Nephron progenitor cell (in vitro differentiated cells): Measurements from ENCODE around the gene FAM110C.
"Not testable (repeated sequence)": the region's sequence is repeated elsewhere in the genome, so short reads cannot be mapped to it uniquely, and the experiment has no call there.

ENCODE experiments used
- DNase-seq: peaks from one replicate; pipeline ENCODE4 v3.0.0; 2021
- H3K27ac Mint-ChIP-seq: 2 replicates; pipeline ENCODE4 v1.8.0; 2021; ENCODE audit warnings: mild to moderate bottlenecking, moderate library complexity, mixed read lengths
- H3K27me3 Mint-ChIP-seq: 2 replicates; pipeline ENCODE4 v1.8.0; 2021; ENCODE audit warnings: mild to moderate bottlenecking, low read depth, mixed read lengths; ENCODE audit not compliant: poor library complexity
- H3K36me3 Mint-ChIP-seq: 2 replicates; pipeline ENCODE4 v1.8.0; 2021; ENCODE audit warnings: low read depth, mixed read lengths
- H3K4me1 Mint-ChIP-seq: 2 replicates; pipeline ENCODE4 v1.8.0; 2021; ENCODE audit warnings: mixed read lengths
- H3K4me3 Mint-ChIP-seq: 2 replicates; pipeline ENCODE4 v1.8.0; 2021; ENCODE audit warnings: mild to moderate bottlenecking, moderate library complexity, mixed read lengths
- H3K9me3 Mint-ChIP-seq: 2 replicates; pipeline ENCODE4 v1.8.0; 2021; ENCODE audit warnings: mild to moderate bottlenecking, moderate library complexity, mixed read lengths
- TF ChIP-seq, protein P1 (sequence below): fragments of 200-600 bp; sonication (generic); IDR thresholded peaks from 2 replicates; pipeline ENCODE4 v1.5.0; 2021; ENCODE audit warnings: antibody characterized with exemption

Gene FAM110C

DNA sequence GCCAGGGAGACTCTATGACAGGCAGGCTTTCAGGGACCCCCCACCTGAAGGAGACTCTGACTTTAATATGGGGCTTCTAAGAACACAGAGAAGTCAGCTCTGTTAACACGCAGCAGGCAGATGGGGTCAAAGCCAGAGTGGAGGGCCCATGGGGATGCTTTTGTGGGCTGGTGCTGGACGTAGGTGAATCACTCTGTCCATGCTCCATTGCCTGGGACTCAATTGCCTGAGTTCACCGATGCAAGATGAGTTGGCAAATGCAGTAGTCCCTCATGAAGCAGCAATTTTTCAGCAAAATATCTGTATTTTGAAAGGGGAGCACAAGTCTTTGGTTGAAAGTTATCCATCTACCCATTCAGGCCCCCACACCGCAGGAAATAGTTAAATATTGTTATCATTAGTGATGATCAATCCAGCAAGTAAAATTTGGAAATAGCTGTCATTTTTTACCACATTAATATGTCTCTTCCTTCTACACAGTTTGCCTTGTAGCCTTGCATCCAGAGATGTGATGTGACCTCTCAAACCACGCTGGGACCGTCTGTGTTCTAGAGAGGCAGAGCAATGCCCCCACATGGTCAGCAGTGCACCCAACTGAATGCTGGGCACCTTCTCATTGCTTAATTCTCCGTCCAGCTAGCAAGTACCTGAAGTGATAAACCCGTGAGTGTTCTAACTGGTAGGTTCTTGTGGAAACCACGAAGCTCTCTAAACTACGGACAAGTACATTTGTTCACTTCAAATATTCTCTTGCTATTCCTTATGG is 34.8 kb upstream of the FAM110C start:
- DNase-seq = no peak
- Mint-ChIP-seq H3K4me3 (no peak overlapping the region), H3K27ac (no peak overlapping the region), H3K36me3 (no peaks in the 10 kb centered on the region), H3K4me1 (no peaks in the 10 kb centered on the region), H3K27me3 (peaks cover 17% of the 10 kb centered on the region), H3K9me3 (no peaks in the 10 kb centered on the region)
- TF ChIP-seq, protein P1, sequence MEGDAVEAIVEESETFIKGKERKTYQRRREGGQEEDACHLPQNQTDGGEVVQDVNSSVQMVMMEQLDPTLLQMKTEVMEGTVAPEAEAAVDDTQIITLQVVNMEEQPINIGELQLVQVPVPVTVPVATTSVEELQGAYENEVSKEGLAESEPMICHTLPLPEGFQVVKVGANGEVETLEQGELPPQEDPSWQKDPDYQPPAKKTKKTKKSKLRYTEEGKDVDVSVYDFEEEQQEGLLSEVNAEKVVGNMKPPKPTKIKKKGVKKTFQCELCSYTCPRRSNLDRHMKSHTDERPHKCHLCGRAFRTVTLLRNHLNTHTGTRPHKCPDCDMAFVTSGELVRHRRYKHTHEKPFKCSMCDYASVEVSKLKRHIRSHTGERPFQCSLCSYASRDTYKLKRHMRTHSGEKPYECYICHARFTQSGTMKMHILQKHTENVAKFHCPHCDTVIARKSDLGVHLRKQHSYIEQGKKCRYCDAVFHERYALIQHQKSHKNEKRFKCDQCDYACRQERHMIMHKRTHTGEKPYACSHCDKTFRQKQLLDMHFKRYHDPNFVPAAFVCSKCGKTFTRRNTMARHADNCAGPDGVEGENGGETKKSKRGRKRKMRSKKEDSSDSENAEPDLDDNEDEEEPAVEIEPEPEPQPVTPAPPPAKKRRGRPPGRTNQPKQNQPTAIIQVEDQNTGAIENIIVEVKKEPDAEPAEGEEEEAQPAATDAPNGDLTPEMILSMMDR = no peak

DNA sequence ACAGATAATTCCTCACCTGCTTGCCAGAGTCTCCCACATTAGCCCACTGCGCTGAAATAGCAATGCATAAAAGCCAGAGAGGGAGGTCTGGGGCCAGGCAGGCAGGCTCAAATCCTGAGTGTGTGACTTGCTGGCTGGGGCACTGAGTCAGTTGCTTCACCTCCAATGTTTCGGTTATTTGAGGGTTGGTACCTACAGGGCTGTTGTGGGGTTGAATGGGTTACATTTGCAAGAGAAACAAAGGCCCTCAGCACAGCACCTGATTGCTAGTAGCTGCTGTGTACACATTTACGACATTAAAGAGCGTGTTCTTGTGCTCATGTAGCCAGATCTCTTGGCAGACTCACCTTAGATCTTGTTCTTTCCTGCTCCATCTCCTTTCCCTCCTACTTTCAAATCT is 34.1 kb upstream of the FAM110C start:
- DNase-seq = no peak
- Mint-ChIP-seq H3K27me3 (peaks cover 17% of the 10 kb centered on the region), H3K4me3 (no peak overlapping the region), H3K4me1 (no peaks in the 10 kb centered on the region), H3K9me3 (no peaks in the 10 kb centered on the region), H3K27ac (no peak overlapping the region), H3K36me3 (no peaks in the 10 kb centered on the region)
- TF ChIP-seq, protein P1 = no peak

DNA sequence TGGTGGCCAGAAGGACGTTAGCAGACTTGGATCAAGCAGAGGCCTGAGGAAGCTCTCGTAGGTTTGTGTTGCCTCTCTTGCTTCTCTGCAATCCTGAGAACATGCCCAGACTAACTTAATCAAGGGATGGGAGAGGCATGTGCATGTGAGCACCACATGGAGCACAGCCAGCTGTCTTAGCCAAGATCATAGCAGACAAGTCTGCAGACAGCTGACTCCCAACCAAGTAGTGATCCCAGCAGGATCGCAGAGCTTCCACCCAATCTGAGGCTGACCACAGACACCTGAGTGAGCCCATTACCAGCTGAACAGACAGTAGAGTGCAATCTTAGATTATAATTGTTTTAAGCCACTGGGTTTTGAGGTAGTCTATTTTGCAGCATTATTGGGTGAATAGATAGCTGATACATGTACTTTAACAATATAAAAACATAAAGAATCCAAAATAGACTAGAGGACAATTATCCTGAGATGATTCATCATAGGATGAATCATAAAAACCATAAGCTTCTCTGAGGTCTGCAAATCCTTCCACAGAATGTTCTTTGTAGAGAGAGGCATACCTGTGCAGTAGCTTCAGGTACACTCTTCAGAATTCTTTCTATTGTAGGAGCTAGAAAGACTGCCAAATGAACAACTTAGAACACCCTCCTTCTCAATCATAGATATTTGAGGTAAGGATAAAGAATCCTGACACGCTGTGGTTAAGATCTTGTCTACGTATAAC is 25.2 kb upstream of the FAM110C start:
- no peaks in the 10 kb centered on the region for H3K9me3 Mint-ChIP-seq
- H3K27me3 Mint-ChIP-seq = peaks cover 6% of the 10 kb centered on the region
- H3K36me3 Mint-ChIP-seq = no peaks in the 10 kb centered on the region
- H3K4me1 Mint-ChIP-seq = peaks cover 5% of the 10 kb centered on the region
- no peak for DNase-seq
- H3K4me3 Mint-ChIP-seq = no peak overlapping the region
- TF ChIP-seq, protein P1 = no peak
- no peak overlapping the region for H3K27ac Mint-ChIP-seq

DNA sequence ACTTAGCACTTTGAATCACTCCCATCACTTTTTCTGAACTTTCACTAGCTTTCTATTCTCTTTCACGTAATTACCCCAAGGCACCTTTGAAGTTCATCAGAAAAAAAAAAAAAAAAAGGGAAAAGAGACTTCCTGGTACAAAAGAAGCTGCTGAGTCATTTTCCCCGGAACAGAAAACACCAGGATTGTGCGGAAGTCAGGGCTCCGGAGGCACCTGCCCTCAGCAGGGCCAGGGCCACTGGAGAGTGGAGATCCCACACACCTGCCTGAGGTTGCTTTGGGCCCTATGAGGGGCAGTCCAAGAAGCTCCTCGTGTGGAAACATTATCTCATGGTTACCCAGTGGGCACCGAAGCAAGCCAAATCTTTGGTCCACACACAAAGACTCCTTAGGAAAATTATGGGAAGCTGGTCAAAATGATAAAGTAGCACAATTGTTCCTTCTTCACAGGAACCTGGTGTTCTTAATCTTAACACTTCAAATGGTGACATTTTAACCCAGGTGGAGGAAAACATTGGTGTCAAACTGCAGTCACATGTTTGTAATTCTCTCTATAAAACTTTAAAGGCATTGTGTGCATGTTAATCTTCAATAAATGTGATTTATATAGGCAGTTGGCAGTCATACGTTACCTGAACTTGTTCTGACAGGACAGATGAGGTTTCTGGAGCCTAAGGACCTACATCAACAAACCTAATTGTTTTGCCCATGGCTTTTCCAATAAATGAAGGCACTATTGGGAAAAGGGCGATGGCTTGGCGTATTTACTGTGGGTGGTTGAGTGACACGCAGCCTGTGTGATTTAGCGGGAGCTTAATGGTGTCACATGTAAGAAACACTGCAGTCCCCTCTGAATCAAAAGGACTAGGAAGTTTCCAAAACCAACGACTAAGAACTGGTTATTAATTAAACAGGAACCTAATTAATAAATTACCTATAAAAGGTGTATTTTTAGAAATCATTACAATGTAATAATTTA is 23.4 kb upstream of the FAM110C start:
- DNase-seq = no peak
- no peak overlapping the region for H3K27ac Mint-ChIP-seq
- peaks cover 6% of the 10 kb centered on the region for H3K27me3 Mint-ChIP-seq
- TF ChIP-seq, protein P1 = no peak
- H3K4me3 Mint-ChIP-seq = no peak overlapping the region
- H3K4me1 Mint-ChIP-seq = peaks cover 13% of the 10 kb centered on the region
- no peaks in the 10 kb centered on the region for H3K9me3 Mint-ChIP-seq
- no peaks in the 10 kb centered on the region for H3K36me3 Mint-ChIP-seq

DNA sequence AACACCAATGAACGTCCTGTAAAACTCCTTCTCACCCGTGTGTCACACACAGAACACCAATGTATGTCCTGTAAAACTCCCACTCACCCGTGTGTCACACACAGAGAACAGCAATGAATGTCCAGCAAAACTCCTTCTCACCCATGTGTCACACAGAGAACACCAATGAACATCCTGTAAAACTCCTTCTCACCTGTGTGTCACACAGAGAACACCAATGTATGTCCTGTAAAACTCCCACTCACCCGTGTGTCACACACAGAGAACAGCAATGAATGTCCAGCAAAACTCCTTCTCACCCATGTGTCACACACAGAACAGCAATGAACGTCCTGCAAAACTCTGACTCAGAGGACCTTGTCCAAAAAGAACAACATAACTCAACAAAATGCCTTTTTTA is 22.3 kb upstream of the FAM110C start:
- H3K36me3 Mint-ChIP-seq, H3K27ac Mint-ChIP-seq, H3K4me3 Mint-ChIP-seq, H3K27me3 Mint-ChIP-seq, H3K9me3 Mint-ChIP-seq, DNase-seq: not testable (repeated sequence)
- H3K4me1 Mint-ChIP-seq = peaks cover 13% of the 10 kb centered on the region

DNA sequence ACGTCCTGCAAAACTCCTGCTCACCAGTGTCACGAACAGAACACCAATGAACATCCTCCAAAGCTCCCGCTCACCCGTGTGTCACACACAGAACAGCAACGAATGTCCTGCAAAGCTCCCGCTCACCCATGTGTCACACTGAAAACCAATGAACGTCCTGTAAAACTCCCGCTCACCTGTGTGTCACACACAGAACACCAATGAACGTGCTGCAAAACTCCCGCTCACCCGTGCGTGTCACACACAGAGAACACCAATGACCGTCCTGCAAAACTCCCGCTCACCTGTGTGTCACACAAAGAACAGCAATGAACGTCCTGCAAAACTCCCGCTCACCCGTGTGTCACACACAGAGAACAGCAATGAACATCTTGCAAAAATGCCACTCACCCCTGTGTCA is 20.5 kb upstream of the FAM110C start:
- no peak overlapping the region for H3K4me3 Mint-ChIP-seq
- no peaks in the 10 kb centered on the region for H3K27me3 Mint-ChIP-seq
- H3K4me1 Mint-ChIP-seq = peaks cover 13% of the 10 kb centered on the region
- DNase-seq = no peak
- TF ChIP-seq, protein P1 = no peak
- H3K36me3 Mint-ChIP-seq = no peaks in the 10 kb centered on the region
- H3K27ac Mint-ChIP-seq = no peak overlapping the region
- H3K9me3 Mint-ChIP-seq = no peaks in the 10 kb centered on the region
